IPS DF 19.7 (cell line): Measurements from ENCODE around the gene ACP7.
"Not testable (repeated sequence)": the region's sequence is repeated elsewhere in the genome, so short reads cannot be mapped to it uniquely, and the experiment has no call there.

Experiments
- DNase-seq: peaks from one replicate; pipeline ENCODE4 v3.0.0-alpha.2; 2013; ENCODE audit warnings: low read depth, low spot score

The ACP7 gene

DNA sequence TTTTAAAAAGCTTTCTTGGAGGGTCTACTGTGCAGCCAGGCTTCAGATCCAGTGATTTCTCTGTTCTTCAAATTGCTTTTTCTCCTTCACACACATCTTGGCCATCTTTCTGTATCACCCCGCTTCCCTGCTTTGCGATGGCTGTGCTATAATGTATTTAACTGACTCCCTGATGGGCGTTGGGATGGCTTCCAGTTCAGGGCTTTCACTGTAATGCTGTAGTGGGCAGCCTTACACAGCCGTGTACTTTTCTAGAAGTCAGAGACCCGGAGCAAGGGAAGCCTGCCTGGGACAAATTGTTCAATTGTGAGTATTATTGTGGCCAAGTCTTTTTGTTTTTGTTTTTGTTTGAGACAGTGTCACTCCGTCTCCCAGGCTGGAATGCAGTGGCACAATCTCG is 22.0 kb downstream of the ACP7 start:
- no peak for DNase-seq

GRCh38 chr19:39109641-39110040 is 25.5 kb downstream of the ACP7 start:
- no peak for DNase-seq

GRCh38 chr19:39110263-39110967 is 26.2 kb downstream of the ACP7 start:
- no peak for DNase-seq

DNA sequence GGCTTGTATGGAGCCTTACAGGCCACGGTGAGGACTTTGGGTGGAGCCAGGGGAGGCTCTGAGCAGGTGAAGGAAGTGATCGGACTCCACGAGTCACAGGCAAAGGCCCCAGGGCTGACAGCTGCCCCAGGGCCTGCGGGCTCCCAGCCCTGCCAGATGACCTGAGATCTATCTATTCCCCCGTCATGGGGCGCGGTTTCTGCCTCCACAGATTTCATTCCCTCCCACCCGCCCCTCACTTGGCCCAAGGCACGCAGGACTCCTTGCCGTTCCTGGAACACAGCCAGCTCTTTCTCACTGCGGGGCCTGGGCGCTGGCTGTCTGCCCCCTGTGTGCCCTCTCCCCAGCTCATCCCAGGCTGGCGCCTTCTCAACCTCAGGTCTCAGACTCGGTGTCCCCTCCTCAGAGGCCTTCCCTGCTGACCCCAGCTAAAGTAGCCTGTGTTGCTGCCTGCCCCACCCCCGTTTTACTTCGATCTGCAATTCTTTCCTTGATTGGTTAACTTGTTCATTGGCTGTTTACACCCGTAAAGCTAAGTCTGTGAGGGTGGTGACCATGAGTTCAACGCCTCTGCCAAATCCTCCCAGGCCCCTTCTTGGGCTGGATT is 27.5 kb downstream of the ACP7 start:
- no peak for DNase-seq

DNA sequence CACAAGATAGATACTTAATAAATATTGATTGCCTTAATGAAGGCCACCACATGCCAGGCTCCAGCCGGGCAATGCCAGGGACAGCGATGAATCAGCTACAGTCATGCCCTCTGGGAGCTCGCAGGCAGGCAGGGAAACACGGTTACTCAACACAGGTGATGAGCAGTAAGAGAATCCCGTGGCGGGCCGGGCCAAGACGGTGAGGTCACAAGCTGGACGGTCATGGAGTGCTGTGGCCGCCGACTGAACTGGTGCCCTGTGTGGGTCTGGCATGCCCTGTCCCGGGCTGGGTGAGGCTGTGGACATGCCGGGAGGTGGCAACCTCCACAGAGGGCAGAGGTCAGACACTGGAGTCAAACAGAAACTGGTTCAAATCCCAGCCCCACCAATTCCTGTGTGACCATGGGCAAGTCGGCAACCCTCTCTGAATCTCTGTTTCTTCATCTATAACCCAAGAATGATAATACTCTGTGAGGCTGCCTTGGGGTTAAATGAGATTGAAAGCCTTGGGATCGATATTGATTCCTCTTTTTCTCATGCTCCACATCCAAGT is 28.2 kb downstream of the ACP7 start:
- no peak for DNase-seq

GRCh38 chr19:39113199-39113598 is 29.0 kb downstream of the ACP7 start:
- DNase-seq = no peak

DNA sequence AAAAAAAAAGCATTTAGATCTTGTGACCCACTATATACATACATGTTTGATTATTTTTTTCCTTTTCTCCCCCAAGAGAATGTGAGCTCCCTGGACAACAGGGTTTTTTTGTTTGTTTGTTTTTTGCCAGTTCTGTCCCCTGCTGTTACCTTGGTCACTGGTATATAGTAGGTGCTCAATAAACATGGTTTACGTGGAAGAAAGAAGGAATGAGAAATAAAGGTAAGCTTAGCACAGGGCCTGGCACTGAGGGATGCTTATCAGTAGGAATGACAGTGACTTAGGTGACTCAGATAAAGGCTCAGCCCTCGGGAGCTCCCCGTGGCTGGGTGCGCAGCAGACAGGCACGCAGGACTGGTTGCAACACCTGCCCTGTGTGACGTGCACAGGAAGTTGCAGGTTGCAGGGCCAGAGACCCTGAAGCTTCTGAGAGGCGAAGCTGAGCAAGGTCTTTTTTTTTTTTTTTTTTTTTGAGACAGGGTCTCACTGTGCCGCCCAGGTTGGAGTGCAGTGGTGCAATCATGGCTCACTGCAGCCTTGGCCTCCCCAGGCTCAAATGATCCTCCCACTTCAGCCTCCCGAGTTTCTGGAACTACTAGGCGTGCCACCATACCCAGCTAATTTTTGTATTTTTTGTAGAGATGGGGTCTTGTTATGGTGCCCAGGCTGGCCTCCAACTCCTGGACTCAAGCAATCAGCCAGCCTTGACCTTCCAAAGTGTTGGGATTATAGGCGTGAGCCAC is 31.1 kb downstream of the ACP7 start:
- no peak for DNase-seq

DNA sequence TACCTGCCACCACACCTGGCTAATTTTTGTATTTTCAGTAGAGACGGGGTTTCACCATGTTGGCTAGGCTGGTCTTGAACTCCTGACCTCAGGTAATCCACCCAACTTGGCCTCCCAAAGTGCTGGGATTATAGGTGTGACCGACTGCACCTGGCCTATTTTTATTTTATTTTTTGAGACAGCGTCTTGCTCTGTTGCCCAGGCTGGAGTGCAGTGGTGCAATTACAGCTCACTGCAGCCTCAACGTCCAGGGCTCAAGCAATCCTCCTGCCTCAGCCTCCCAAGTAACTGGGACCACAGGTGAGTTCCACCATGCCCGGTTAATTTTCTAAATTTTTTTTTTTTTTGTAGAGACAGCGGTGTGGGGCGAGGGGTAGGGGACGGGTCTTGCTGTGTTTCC is 32.9 kb downstream of the ACP7 start:
- DNase-seq = not testable (repeated sequence)

DNA sequence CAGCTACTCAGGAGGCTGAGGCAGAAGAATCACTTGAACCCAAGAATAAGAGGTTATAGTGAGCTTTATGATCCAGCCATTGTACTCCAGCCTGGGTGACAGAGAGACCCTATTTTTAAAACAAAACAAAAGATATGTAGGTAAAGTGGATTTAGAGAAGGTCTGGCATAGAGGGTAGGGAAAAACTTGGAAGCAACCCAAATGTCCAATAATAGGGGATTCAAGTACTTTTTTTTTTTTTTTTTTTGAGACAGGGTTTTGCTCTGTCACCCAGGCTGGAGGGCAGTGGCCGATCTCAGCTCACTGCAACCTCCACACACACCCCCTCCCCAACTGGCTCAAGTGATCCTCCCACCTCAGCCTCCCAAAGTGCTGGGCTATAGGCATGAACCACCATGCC is 35.7 kb downstream of the ACP7 start:
- DNase-seq = no peak

- no peak for DNase-seq
These were observed 39.0 kb downstream of the ACP7 start for GRCh38 chr19:39122934-39123731.

GRCh38 chr19:39124136-39124764 is 40.1 kb downstream of the ACP7 start:
- DNase-seq = no peak

DNA sequence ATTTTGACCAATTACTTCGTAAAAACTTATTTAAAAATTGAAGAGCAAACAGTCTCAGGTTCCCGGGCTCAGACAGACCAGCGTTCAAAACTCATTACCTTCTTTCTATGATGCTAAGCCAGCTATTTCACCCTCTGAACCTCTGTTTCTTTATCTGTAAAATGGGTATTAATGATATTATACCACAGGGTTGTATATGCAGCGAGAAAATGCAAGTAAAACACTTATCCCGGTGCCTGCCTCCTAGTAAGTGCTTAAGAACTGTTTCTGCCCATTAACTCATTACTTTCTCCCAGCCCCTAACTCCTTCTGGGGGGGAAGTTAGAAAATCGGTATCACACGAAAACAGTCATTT is 41.0 kb downstream of the ACP7 start:
- no peak for DNase-seq

- DNase-seq = peak; percentile 82
These were observed 41.6 kb downstream of the ACP7 start, which contains the start of gene PAK4 for GRCh38 chr19:39125554-39126311. Gene PAK4, plus strand, starts transcription at chr19:39125786. Its CDS starts 43,768 bp downstream, at chr19:39169554.

- DNase-seq = no peak
These were observed 42.4 kb downstream of the ACP7 start for GRCh38 chr19:39126312-39127187.

- DNase-seq = no peak
These were observed 43.8 kb downstream of the ACP7 start for GRCh38 chr19:39127812-39128515.

- no peak for DNase-seq
These were observed 44.4 kb downstream of the ACP7 start for GRCh38 chr19:39128516-39129079.

- DNase-seq = no peak
These were observed 44.9 kb downstream of the ACP7 start for GRCh38 chr19:39129116-39129515.
